ENCODE data around the gene SARM1. TPM values are rescaled to one million over a fixed set of nuclear protein-coding genes. Genes with fewer than 3 reads are reported as not detected.

SARM1 gene
- total RNA-seq, 1 experiment from 2014 or later, result 5.0 TPM

- in situ Hi-C loops (cut with HindIII; ENCODE audit: low pct_unique_long_range_greater_than_20kb, low sequenced_read_pairs), result no loop called here
- no peak for DNase-seq (ENCODE audit: low read depth)
Observed at GRCh38 chr17:28446716-28447395, 75.4 kb downstream of the SARM1 start.

- DNase-seq (ENCODE audit: low read depth), result no peak
- in situ Hi-C loops (cut with HindIII; ENCODE audit: low pct_unique_long_range_greater_than_20kb, low sequenced_read_pairs), result no loop called here
Observed at GRCh38 chr17:28447396-28447760, 75.9 kb downstream of the SARM1 start.

- in situ Hi-C loops (cut with HindIII; ENCODE audit: low pct_unique_long_range_greater_than_20kb, low sequenced_read_pairs), result no loop called here
- no peak for DNase-seq (ENCODE audit: low read depth)
Observed at GRCh38 chr17:28449859-28450258, 78.4 kb downstream of the SARM1 start.

Other genes starting within 250 kb of the SARM1 start
- 44.4 and 45.1 TPM in 2 replicates for gene TMEM97, start 52.5 kb upstream of the SARM1 start, total RNA-seq (2014; rRNA removed; shearing (Covaris generic); ENCODE audit: low replicate concordance)
- 35.8 and 39.6 TPM in 2 replicates for gene IFT20, start 36.2 kb upstream of the SARM1 start, total RNA-seq (2014; rRNA removed; shearing (Covaris generic); ENCODE audit: low replicate concordance)
- 28.4 and 69.6 TPM in 2 replicates for gene TNFAIP1, start 35.9 kb upstream of the SARM1 start, total RNA-seq (2014; rRNA removed; shearing (Covaris generic); ENCODE audit: low replicate concordance)
- 138 and 185 TPM in 2 replicates for gene POLDIP2, start 14.2 kb upstream of the SARM1 start, total RNA-seq (2014; rRNA removed; shearing (Covaris generic); ENCODE audit: low replicate concordance)
- gene SEBOX, start 6.5 kb upstream of the SARM1 start, total RNA-seq (2014; rRNA removed; shearing (Covaris generic); ENCODE audit: low replicate concordance), result not detected in 2 replicates
- not detected in 2 replicates for gene VTN, start 1.4 kb upstream of the SARM1 start, total RNA-seq (2014; rRNA removed; shearing (Covaris generic); ENCODE audit: low replicate concordance)
- gene SLC46A1, start 34.5 kb downstream of the SARM1 start, total RNA-seq (2014; rRNA removed; shearing (Covaris generic); ENCODE audit: low replicate concordance), result 24.3 and 33.0 TPM in 2 replicates
- gene SLC13A2, start 102.0 kb downstream of the SARM1 start, total RNA-seq (2014; rRNA removed; shearing (Covaris generic); ENCODE audit: low replicate concordance), result not detected in 2 replicates
- gene FOXN1, start 134.7 kb downstream of the SARM1 start, total RNA-seq (2014; rRNA removed; shearing (Covaris generic); ENCODE audit: low replicate concordance), result not detected in 2 replicates
- 47.6 and 67.4 TPM in 2 replicates for gene UNC119, start 180.9 kb downstream of the SARM1 start, total RNA-seq (2014; rRNA removed; shearing (Covaris generic); ENCODE audit: low replicate concordance)
- gene PIGS, start 199.8 kb downstream of the SARM1 start, total RNA-seq (2014; rRNA removed; shearing (Covaris generic); ENCODE audit: low replicate concordance), result 62.5 and 73.2 TPM in 2 replicates
- gene ALDOC, start 205.2 kb downstream of the SARM1 start, total RNA-seq (2014; rRNA removed; shearing (Covaris generic); ENCODE audit: low replicate concordance), result 178 and 219 TPM in 2 replicates
- 73.0 and 355 TPM in 2 replicates for gene SPAG5, start 227.3 kb downstream of the SARM1 start, total RNA-seq (2014; rRNA removed; shearing (Covaris generic); ENCODE audit: low replicate concordance)
- 0.70 and 3.2 TPM in 2 replicates for gene RSKR, start 242.5 kb downstream of the SARM1 start, total RNA-seq (2014; rRNA removed; shearing (Covaris generic); ENCODE audit: low replicate concordance)